NOMO-1 treated with dmso at 0.1 percent for 144 hours (cell line): ENCODE data around the gene PSMD3.

Experiments used
- DNase-seq: peaks from one replicate; lab custom pipeline; 2025; ENCODE audit not compliant: unreplicated experiment; lab: John Stamatoyannopoulos, UW

The PSMD3 gene

DNA sequence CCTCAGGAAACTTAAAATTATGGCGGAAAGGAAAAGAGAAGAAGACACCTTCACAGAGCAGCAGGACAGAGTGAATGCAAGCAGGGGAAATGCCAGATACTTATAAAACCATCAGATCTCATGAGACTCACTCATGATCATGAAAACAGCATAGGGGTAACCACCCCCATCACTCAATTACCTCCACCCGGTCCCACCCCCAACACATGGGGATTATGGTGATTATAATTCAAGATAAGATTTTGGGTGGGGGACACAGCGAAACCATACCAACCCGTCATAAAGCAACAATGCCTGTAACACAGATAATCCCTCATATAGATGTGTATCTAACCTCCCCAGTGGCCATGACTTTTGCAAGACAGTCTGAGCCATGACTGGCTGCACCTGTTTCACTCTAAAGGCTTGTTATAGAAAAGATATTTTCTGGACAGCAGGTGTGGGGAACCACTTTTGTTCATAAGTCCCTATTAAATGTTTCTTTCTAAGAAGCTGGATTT is 24.8 kb upstream of the PSMD3 start:
- no peak for DNase-seq

- DNase-seq, result no peak
Observed at GRCh38 chr17:39960524-39961041, 20.0 kb upstream of the PSMD3 start.

DNA sequence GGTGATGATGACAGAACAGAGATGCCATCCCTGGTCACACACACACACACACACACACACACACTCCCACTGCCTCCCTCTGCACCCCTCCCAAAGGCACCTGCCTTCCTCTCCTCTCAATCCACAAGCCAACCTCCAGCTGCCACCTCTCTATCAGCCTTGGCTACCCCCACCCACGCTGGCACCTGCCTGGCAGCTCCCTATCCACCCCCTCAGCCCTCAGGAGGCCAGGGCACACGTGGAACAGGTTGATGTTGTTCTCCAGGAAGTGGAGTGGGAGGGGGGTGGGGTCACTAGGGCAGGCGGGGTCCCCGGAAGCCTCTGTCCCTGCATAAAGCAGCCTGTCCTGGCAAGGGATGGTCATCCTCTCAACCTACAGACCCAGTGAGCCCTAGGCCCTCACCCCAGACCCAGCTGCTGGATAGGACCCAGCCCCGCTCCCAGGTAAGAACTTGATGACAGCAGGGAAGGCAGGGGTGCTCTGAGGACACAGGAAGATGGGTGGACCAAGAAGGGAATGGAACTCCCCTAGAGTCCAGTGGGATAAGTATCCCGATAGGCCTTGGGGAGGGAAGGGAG is 17.9 kb upstream of the PSMD3 start, which contains the start of gene GSDMA:
TSS of gene GSDMA (plus strand) at position 363 of the 579 bp plus-strand sequence. CDS start 2,684 bp downstream, outside the sequence.
- DNase-seq, result no peak

DNA sequence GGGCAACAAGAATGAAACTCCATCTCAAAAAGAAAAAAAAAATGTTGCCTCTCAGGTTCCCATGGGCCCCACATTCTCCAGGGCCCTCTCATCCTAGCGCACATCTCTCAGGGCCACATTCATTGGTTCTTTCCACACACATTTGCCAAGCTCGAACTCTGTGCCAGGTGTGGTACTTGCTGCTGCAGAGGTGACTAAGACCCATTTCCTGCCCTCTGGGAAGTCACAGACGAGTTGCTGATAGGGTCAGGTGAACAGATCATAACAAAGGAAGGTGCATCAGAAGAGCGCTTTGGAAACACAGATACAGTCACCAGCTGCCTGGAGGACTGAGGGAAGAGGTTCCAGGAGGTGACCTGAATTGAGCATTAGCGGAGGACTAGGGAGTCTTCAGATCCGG is 16.8 kb upstream of the PSMD3 start:
- DNase-seq, result no peak

- no peak for DNase-seq
Observed at GRCh38 chr17:39965017-39965699, 15.4 kb upstream of the PSMD3 start.

GRCh38 chr17:39966771-39967170 is 13.8 kb upstream of the PSMD3 start:
- DNase-seq, result no peak

GRCh38 chr17:39968761-39969160 is 11.8 kb upstream of the PSMD3 start:
- DNase-seq, result no peak

- no peak for DNase-seq
Observed at GRCh38 chr17:39969375-39969774, 11.2 kb upstream of the PSMD3 start.

- DNase-seq, result no peak
Observed at GRCh38 chr17:39970157-39970692, 10.4 kb upstream of the PSMD3 start.

DNA sequence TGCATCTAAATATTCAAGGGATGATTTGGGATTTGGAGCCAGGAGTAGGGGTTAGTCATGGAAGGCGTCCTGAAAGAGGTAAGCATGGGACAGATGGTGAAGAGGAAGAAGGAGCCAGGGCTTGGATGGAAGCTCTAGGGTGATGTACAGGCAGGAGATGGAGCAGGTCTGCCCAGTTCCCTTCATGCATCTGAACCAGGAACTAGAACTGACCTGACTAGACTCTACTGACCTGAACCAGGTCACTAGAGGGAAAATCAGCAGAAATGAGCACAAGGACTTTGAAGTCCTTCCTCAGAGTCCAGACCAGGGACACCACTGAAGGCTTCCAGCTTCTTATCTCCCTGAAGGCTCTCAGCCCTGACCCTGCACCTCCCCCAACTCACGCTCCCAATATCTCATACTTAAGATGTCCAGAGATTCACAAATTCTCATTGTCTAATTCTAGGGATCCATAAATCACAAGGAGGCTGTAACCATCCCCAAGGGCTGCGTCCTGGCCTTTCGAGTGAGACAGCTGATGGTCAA is 9.5 kb upstream of the PSMD3 start:
- DNase-seq, result no peak

DNA sequence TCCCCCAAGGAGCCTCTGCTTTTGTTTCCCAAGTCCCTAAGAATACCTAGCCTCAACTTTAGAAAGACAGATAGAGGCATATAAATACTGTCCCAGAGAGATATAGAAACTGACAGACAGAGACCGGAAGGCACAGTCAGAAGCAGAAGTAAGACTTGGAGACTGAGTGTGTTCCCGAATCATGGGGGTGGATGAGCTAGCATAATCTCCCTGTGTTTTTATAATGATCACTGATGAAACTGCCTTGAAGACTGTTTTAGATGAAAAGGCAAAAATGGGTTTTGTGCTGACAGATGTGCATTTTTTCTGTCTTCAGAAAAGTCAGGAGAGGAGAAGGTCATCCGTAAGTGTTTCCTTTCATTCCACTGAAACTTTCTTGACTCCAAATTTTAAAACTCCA is 8.3 kb upstream of the PSMD3 start:
- peak; percentile 29 for DNase-seq

DNA sequence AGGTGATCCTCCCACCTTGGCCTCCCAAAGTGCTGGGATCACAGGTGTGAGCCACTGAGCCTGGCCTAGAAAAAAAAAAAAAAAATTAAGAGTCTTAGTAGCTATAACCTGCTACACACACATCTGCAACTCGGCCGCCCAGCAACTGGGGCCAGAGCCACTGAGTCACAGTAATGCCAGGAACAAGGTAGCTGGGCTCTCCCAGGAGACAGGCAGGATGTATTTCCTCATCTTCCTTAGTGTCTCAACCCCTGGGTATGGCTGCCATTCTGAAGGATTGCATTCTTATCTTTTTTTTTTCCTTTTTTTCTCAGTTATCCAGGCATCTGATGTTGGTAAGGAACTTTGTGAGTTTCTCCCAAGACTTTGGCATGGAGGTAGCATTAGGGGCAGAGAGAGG is 7.1 kb upstream of the PSMD3 start:
- no peak for DNase-seq

GRCh38 chr17:39974433-39974832 is 6.2 kb upstream of the PSMD3 start:
- DNase-seq, result no peak

GRCh38 chr17:39975801-39976200 is 4.8 kb upstream of the PSMD3 start:
- DNase-seq, result no peak

DNA sequence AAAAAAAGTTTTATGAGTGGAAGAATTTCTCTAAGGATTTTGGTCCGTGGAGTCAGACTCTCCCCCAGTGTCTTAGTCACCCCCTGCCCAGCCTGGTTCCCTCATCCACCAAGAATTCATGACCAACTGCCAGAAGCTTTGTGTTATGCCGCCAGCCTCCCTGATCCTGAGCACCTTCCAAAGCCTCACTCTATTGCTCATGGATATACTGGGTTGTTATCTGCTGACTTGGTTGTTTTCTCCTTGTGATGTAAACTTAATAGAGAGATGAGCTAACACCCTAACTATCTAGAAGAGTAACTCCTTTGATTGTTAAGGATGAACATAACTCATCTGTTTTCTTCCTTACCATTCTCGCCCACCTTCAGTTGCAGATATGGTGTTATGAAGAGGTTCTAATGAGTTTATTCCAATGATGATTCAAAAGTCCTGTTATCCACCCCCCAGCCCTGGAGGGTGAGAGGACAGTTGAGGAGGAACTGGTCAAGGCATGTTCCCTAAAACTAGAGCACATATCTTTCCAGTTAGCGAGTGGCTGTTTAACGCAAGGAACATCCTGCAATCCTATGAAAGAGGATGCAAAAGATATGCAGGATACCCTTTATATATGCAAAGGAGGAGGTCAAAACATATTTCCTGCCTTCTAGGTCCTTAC is 1.5 kb upstream of the PSMD3 start:
- no peak for DNase-seq

DNA sequence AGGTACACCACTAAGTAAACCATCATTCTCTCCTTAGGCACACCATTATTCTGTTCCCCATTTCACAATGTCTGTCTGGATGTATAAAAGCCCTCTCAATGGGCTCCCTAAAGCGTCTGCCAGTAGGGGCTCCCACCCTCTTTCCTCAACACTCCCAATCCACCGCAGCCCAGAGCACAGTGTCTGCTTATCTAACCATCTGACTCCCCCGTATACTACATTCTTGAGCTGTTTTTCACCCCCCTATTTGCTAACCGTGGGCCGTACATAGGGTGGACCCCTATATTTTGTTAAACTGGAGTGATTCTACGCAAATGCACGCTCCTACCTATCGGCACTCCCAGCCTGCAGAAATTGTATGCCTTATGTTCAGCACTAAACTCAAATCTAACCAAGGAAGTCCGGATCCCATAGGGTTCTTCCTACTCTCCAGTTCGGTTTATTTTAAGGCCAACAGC is 685 bp upstream of the PSMD3 start:
- peak; percentile 56 for DNase-seq

DNA sequence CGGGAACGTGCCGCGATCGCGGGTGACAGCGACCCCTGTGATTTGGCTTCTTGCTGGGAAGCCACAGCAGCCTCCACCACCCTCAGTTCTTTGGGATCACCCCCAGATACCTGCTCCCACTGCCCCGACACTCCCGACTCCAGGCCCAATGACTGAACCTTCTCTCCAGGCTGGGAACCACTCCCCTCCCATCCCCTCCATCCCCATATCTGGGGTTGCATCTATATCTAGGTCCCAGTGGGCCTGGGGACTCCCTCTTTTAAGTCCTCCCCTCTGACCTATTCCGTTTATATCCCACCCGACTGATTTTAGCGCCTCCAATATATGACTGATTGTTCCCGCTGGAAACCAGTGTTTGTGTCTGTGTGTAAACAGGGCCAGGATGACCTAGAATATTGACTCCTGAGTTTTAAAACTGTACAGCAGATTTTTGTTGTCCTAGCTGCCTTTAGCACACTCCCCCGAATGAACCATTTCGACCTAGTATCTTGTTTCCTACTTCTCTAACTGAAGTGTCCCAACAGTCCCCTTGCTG is 667 bp downstream of the PSMD3 start:
- DNase-seq, result no peak

GRCh38 chr17:39981766-39982375 is 1.3 kb downstream of the PSMD3 start:
- peak; percentile 35 for DNase-seq

GRCh38 chr17:39988206-39988810 is 7.7 kb downstream of the PSMD3 start:
- DNase-seq, result no peak

DNA sequence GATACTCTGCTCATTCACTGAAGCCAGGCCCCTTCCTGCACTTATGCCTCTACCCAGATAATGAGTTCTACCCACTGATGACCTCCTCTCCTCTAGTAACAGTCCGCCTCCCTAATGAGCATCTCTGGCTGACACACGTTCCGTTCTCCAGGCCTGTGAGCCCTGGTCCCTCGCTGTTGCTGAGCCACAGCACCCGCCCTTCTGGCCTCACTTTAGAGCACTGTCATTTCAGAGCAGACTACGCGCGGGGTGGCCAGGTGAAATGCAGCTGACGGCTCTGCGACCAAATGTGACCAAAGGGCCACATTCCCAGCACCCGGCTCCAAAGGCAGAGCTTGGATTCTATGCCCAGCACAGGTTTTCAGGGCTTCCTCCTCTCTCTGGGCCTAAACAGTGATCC is 13.8 kb downstream of the PSMD3 start:
- DNase-seq, result no peak
